HG03097 (cell line): ENCODE measurements around the gene SHQ1.
"Not testable (repeated sequence)": the region's sequence is repeated elsewhere in the genome, so short reads cannot be mapped to it uniquely, and the experiment has no call there.

Experiments
- ATAC-seq: cut with Tn5 transposase; IDR thresholded peaks from one replicate; pipeline ENCODE4 v1.9.1; 2021; ENCODE audit not compliant: unreplicated experiment, low FRiP score

The SHQ1 gene

DNA sequence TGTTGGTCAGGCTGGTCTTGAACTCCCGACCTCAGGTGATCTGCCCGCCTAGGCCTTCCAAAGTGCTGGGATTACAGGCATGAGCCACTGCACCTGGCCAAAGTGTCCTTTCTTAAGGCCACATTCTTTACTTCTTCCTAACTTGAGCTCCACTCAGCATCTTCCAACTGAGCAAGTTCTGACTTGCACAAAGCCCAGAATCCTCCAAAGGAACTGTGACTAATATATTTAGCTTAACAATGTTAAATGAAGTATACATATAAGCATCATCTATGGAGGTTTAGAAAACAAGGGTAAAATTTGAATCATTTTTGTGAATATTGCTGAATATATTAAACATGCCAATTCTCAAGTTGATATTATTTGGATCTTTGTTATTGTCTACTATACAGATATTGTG, 93.7 kb downstream of the SHQ1 start:
- no peak for ATAC-seq

DNA sequence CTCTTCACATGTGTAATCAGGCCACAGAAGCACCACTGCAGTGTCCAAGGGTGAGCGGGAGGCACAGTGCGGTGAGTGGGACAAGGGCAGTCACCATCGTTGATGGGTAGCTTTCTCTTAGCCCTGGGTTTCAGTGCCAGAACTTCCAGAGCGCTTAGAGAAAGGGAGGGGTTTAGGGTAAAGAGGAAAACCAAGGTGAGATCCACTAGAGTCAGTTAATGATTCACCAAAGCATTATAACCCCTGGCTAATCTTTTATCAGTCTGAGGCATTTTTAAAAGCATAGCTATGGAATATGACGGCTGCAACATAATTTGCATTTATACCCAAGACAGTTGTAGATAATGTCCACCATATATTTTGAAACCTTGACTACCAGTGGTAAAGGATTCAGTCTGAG, 94.8 kb downstream of the SHQ1 start:
- ATAC-seq = no peak

DNA sequence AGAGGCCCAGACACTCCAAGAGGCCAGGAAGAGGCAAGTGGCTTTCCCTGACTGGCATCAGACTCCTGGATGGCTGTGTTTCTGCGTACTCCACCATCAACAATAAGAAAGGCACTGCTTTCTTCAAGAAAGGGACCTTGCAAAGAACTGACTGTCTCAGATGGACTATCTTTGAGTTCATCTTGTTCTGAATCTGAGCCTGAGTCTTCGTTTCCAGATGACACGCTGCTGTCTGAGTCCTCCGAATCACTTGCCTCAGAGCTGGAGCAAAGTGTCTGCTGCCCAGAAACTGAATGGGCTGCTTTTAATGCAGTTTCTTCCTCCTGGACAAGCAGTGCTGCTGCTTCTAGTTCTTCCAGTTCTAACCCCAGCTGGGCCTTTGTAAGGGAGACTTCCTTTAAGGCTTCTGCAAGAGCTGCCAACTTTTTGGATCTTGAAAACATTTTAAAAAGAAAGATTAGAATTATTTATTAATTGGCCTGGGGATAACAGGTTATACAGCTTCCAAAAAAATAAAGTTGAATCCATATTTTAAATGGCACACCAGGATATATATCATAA, 97.8 kb downstream of the SHQ1 start:
- no peak for ATAC-seq

DNA sequence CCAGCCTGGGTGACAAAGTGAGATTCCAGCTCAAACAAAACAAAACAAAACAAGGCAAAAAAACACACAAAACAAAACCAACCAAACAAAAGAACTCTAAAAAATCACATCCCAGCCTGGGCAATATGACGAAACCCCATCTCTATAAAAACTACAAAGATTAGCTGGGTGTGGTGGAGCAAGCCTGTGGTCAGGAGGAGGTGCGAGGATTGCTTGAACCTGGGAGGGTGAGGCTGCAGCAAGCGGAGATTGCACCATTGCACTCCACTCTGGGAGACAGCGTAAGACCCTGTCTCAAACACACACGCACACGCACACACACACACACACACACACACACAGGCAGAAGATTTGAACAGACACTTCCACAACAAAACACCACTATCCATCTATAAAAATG, 99.6 kb downstream of the SHQ1 start:
- no peak for ATAC-seq

DNA sequence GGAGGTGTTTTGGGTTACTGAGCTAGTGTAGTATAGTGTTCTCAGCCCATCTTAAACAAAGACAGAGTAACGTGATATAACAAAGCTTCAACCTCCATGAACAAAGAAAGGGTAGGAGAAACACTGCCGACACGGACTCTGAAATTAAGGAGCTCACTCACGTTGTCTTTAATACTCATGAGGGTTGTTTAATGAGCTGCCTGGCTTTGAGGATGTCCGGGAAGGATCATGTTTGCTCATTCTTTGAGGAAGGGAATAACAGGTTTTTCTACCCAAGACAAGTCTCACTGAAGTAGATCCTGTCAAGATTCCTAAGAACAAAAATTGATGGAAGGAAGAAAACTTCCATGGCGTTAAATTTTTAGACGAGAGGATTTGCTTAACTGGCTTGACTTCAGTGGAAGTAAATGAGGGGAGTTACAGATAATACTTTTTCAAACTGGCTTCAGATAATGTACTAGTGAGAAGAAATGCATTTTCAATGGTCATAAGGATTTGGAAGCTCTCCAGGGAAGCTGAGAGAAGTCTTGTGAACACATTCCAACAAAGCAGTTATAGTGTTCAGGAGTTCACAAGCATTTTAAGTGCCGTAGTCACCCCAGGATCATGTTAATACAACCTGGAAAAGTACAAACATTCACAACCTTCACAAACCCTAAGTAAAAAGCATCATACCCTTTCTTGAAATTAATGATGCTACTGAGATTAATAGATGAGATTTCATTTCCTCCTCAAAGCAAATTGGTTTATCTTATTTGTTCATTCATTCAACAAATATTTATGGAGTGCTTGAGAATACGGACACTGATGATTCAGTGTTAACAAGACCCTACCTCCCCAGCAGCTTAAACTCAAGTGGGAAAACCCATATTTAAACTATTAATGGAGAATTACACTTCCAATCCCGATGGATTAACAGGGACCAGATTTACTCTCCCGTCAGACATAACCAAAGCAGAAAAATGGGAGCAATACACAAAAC, 101.5 kb downstream of the SHQ1 start:
- no peak for ATAC-seq

DNA sequence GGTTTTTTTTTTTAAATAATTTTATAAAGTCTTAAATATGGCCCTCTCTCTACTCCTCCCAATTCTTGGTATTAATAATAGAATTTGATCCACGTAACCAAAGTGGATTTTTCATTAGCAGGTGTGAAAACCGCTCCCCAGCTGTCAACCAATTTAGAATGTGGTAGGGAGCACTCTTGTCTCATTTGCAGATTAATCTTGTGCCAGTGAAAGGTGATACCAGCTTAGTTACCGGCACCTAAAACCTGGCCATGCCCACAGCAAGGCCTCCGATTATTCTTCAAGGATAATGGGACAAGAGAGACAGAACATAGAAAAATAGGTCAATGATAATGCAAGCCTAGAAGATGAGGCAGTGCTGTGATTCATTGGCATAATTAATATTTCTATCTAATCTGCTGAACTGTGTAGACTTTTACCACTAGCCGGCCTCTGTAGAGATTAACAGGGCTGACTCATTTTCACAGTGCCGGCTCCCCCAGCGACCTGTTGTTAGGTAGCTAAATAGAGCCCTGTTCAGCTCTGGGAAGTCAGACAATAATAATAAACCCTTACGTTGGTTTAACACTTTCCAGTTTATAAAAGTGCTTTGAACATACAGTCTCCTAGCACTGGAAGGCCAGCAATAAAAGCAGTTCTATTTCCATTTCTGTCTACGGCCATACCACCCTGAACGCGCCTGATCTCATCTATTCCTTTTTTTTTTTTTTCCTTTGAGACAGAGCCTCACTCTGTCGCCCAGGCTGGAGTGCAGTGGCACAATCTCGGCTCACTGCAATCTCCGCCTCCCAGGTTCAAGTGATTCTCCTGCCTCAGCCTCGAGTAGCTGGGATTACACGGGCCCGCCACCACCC, 102.9 kb downstream of the SHQ1 start:
- no peak for ATAC-seq

DNA sequence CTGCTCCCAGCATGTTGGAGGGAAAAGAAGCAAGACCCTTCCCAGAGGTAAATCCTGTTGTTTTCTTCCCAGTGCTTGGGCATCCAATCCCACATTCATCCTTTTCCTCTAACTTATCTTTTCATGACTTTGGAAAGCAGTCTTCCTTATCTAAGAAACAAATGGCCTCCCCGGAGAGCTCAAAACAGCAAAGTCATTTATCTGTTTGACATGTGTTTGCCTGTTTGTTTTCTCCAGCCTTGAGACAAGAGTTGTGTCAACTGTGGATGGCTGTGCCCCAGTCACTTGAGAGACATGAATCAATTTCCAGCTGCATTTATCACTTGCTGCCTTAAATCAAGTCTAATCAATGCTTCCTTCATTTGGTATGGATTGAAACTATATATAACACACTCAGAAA, 103.9 kb downstream of the SHQ1 start:
- ATAC-seq = no peak

DNA sequence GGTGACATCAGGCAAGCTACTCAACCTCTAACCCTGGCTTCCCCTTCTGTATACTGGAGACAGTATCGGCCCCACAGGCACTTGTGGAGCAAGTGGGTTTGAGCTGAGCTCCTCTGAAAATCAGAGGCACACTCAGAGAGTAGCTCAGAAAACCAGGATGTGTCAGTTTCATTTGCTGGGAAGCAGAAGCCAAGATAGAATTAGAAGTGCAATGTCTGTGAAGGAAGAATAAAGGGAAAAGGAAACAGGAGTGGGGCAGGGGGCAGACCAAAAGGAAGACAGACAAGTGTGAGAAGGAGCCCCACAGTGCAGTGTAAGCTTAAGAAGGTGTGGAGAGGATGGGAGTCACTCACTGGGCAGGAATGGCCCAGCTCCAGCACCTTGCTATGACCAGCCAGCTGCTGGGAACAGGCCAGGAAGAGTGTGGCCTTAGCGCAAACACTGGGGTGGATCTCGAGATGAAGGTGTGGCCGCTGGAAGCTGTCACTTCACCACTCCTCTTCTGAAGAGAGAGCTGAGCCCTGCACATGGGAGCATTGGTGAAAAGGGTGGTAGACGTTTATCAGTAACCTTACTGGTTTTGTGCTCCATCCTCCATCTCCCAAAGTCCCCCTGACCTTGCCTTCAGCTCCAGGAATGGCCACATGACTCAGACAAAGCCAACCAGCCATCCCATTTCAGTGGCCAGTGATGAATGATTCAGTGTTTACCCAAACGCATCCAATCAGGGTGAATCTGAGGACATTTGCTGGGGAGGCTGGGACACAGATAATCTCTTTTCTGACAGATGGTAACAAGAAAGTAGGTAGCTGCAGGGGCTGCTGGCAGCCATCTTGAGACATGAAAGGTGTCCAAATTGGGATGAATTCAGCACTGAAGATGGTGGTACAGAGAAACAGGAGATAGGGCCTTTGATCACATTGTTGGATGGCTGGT, 108.4 kb downstream of the SHQ1 start:
- no peak for ATAC-seq

DNA sequence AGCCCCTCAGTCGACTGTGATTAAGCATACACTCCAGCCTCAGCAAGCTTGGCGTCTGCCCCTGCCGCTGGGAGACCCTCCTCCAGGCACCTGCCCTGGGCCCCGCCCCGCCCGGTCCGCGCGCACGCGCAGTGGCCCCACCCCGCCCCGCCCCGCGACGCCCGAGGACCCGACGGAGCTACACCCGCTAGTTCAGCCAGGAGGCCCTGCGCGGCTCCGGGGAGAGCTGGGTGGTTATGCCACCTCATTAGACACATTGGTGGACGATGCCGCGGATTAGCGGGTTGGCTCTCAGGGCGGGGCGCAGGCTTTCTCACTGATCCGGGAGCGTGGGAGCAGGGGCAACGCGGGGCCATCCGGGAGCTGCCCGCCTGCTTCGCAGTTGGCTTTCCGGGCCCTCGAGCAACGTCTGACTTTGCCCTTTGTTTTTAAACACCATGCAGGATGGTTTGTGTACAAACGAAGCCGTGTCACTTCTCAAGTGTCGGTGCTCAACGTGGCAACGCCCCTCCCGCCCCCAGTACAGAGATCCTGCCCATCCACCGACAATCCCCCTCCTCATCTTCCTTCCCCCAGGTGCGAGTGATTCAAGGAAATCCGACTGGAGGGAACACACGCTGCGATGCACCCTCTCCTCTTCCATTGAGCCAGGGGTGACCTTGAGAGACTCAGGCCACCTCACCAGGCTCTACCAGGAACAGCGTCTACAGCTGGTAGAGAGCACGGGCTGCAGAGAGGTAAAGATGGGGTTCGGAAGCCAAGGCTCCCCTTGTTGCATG, 109.3 kb downstream of the SHQ1 start:
- ATAC-seq = peak; percentile 67

DNA sequence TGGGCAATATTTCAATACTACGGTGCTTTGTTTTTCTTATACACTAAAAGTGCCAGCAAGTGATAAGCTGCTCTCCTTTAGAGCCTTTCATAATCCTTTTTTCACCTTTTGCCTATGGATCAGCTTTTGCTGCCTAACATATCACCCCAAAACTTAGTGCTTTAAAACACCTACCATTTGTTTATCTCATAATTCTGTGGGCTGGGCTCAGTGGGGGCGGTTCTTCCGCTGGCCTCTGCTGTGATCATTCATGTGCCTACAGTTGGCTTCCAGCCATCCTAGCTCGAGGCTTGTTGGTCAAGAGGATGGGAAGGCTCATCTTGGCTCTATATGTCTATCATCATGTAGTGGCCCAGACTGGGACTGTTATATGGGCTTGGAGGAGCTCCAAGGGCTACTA, 113.2 kb downstream of the SHQ1 start:
- not testable (repeated sequence) for ATAC-seq

DNA sequence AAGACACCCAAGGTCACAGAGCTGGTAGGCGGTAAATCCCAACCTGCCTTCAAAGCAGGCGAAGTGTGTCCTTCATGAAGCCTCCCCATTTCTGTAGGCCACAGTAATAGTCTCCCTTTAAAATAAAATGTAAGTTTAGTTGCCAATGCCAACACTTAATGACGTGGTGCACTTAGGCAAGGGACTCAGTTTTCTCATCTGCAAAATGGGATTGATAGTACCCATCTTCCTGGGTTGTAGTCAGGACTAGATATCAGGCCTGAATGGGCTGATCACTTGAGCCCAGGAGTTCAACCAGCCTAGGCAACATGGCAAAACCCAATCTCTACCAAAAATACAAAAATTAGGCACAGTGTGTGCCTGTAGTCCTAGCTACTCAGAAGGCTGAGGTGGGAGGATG, 114.6 kb downstream of the SHQ1 start:
- no peak for ATAC-seq

DNA sequence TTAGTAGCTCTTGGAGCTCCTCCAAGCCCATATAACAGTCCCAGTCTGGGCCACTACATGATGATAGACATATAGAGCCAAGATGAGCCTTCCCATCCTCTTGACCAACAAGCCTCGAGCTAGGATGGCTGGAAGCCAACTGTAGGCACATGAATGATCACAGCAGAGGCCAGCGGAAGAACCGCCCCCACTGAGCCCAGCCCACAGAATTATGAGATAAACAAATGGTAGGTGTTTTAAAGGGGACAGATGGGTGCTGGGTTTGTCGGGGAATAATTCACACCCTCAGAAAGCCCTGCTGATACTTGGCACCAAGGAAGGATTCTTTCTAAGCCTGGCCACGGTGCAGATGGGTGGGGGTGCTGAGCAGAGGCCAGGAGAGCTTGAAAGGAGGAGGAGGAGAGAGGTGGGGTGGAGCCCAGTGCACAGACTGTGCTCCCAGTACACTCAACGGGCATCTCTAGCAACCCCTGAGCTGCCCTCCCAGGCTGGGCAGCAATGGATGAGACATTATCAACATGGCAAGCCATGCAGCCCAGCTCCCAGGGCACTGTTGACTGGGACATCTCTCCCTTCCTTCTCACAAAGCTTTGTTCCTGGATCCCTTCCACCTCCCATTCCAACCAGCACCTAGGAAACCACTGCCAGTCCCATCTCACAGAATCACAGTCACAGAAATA, 115.4 kb downstream of the SHQ1 start:
- ATAC-seq = not testable (repeated sequence)

DNA sequence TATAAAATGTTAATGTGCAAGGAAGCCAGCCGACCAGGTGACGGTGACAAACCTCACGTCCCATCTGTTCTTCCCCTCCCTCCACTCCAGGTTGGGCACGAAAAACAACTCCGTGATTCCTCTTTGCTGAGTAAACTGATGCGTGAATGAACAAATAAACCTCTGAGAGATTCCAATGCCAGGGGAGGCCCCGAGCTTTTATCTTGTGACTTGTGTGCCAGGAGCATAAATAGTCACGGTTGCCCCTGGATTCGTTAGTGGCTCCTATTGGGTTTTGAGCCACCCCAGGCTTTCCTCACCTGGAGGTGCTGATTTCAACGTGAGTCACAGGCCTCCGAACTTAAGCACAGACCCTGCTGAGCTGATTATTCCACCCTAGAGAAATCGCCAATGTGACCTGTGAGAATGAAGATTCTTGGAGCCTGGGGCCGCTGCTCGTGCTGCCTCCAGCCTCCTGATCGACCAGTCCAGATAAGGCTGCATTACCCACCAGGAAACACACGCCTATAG, 119.2 kb downstream of the SHQ1 start:
- ATAC-seq = no peak

DNA sequence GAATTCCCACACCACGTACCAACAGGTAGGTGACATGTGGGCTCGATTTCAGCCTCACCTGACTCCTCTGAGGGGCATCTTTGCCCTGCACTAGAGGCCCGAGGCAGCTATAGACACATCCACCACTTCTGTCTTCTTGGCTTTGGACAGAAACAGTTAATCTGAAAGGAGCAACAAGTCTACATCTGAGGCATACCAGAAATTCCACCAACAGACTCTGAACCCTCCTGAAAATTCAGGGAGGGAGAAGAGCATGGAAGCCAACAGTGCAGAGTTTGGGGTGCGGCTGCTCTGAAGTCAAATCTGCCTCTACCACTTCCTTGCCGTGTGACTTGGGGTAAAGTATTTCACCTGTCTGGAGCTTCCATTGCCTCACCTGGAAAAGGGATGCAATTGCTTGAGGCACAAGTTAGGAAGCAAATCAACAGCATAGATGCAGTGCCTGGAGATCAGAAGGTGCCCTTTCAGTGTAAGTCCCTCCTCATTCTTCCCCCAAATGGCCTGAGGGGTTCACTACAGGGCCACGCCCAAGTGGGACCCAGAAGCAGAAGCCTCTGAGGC, 119.8 kb downstream of the SHQ1 start:
- ATAC-seq = no peak

DNA sequence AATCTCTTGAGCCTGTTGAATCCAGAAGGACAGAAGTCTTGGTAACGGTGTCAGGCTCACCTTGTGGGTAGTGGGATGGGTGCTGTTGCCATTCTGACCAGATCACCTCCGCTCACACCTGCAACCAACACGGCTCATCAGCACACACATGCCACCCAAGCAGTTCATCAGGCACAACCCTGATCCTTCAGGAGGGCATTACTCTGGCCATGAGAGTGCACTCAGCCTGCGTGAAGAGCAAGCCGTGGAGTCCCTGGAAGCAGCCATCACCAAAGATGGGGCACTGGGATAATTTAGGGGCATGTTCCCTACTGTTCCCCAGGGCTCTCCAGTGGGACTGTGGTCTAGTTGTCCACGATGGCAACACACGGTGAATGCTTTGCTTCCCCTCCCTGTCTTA, 120.5 kb downstream of the SHQ1 start:
- ATAC-seq = no peak

DNA sequence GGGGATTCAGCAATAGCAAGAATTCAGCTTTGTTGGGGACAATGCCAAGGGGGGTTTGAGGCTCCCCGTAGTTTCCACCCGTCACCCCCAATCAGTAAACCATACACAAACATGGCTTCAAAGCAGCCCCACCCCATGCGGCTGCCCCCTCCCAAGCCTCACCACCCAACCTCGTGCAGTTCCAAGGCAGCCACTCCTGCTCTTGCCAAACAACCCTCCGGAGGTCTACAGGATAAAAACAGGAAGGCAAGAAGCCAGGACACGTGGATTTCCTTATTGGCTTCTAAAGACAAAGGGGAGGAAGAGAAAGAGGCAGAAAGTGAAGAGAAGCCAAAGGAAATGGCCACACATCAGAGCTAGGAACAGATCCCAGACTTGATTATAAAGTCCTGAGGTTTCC, 121.1 kb downstream of the SHQ1 start:
- no peak for ATAC-seq

DNA sequence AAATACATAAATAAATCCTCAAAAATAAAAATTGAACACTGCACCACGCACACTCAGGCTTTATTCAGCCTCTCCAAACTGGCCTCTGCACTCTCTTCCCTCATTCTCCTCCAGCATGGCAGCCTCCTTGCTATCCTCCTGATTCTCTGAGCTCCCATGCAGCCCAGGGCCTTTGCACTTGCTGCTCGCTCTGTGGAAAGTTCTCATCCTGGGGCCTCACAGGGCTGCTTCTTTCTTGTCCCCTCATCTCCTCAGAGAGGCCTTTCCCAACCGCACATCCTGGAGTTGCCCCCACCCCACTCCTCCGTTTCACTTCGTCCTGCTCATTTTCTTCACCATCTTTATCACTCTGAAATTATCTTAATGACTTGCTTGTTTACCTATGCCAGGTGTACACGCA, 123.0 kb downstream of the SHQ1 start:
- ATAC-seq = no peak

DNA sequence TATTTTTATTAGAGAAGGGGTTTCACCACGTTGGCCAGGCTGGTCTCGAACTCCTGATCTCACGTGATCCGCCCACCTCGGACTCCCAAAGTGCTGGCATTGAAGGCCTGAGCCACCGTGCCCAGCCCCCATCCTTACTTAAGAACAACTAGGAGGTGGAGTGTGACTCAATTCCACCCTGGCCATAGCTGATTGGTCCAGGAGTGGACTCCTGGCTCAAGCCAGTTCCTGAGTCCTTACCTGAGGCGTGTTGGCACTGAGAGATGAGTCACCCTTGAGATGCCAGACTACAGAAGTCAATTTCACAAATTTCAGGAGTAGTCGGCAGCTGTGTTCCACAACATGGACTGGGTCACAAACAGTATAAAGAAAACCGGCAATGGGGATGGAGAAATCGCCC, 124.2 kb downstream of the SHQ1 start:
- ATAC-seq = no peak
